SK-N-MC (cell line): ENCODE data around the gene CCDC32.

Experiments used
- EZH2 ChIP-seq: fragments of 200-600 bp; sonication (generic); IDR thresholded peaks from one replicate; pipeline ENCODE4 v1.6.1; 2017; ENCODE audit warnings: antibody characterized with exemption
- FOXP2 ChIP-seq: optimal IDR thresholded peaks from 2 replicates; pipeline ENCODE3; 2011; ENCODE audit warnings: mild to moderate bottlenecking, moderate library complexity; ENCODE audit not compliant: insufficient read depth; ENCODE audit errors: extremely low read length, control extremely low read depth
- POLR2AphosphoS5 ChIP-seq: IDR thresholded peaks from 2 replicates; pipeline ENCODE4 v1.6.1; 2012; ENCODE audit warnings: mild to moderate bottlenecking, low read depth, low read length, borderline replicate concordance

DNA sequence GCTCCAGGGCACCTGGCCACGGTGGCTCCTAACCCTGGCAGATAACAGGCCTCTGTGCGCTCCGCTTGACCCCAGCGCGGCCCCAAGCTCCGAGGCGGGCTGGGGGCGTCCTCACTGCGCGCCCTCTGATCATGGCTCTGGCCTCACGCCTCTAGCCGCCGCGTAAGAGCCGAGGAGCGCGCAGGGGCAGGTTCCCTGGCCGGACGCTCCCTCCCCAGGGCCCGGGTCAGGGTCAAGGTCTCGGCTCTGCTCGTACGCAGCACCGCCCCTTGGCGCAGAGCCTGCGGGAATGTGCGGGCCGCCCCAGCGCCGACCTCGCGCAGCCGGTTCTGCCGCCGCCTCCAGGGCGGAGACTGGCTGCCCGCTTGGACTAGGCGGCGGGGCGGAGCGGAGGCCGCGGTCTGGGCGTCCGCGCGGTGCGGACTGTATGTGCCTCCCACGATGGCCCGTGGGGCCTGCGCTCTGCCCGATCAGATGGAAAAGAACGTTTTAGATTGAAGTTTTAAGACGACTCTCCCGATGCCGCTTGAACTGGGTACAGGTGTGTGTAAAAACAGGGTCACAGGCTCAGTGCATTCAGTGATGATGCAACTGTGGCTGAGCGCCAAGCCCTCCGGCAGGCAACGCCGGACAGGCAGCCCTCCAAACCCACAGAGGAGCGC, 53.2 kb downstream of the CCDC32 start:
- TF ChIP-seq EZH2: no peak
- TF ChIP-seq FOXP2: no peak
- TF ChIP-seq POLR2AphosphoS5: no peak
